Uterus (tissue), 4 donors: ENCODE data around the gene GPM6B. TPM values are rescaled to one million over a fixed set of nuclear protein-coding genes. Genes with fewer than 3 reads are reported as not detected.
"Not testable (repeated sequence)": the region's sequence is repeated elsewhere in the genome, so short reads cannot be mapped to it uniquely, and the experiment has no call there.

ENCODE experiments used
- DNase-seq, 2 donors: peaks; one replicate each; pipeline ENCODE4 v3.0.0-alpha.2; 2019 to 2020
- H3K27ac ChIP-seq, 2 donors: fragments of 200-600 bp; sonication (generic); 1 replicate in 1 of 2; 2 replicates in 1 of 2; pipeline ENCODE4 v1.5.1; 2016 to 2018
- H3K27me3 ChIP-seq, 2 donors: fragments of 200-600 bp; sonication (generic); one replicate each; pipeline ENCODE4 v1.5.1; 2018 to 2019; ENCODE audit warnings: control low read depth in 1 of 2
- H3K36me3 ChIP-seq, 2 donors: fragments of 200-600 bp; sonication (generic); one replicate each; pipeline ENCODE4 v1.5.1; 2019; ENCODE audit warnings: control low read depth in 1 of 2
- H3K4me1 ChIP-seq, 2 donors: fragments of 200-600 bp; sonication (generic); one replicate each; pipeline ENCODE4 v1.5.1; 2018 to 2019; ENCODE audit warnings: control low read depth in 1 of 2
- H3K4me3 ChIP-seq, 2 donors: fragments of 200-600 bp; sonication (generic); 1 replicate in 1 of 2; 2 replicates in 1 of 2; pipeline ENCODE4 v1.5.1; 2018 to 2019; ENCODE audit warnings: mild to moderate bottlenecking in 1 of 2
- H3K9me3 ChIP-seq, 2 donors: fragments of 200-600 bp; sonication (generic); one replicate each; pipeline ENCODE4 v1.5.1; 2019; ENCODE audit warnings: control low read depth in 1 of 2
- POLR2A ChIP-seq, 2 donors: fragments of 450-650 bp; IDR thresholded peaks; one replicate each; pipeline ENCODE4 v1.6.1; 2016; ENCODE audit warnings: antibody characterized with exemption in 2 of 2, mild to moderate bottlenecking in 1 of 2, moderate library complexity in 1 of 2
- intact Hi-C: fragments of 100-400 bp; cut with DNase I; formaldehyde crosslinking; loops from one replicate; pipeline ENCODE4 v1.15.1; 2023; ENCODE audit warnings: low total_unique reads
- total RNA-seq, 4 donors: library from RNA; depleted of rRNA in 3 of 4; stranded (reverse); fragments of >200 nt in 3 of 4; gene quantifications; one replicate each; pipeline versions ENCODE4 v1.1.0 to v1.2.4, GENCODE V29; 2014 to 2023
- TF ChIP-seq, protein P1 (sequence below), 4 experiments: fragments of 200-600 bp in 2 of 4; fragments of 450-650 bp in 2 of 4; sonication (generic) in 2 of 4; IDR thresholded peaks; one replicate each; pipeline ENCODE4 v1.5.1; 2016 to 2019; ENCODE audit warnings: antibody characterized with exemption in 4 of 4, mild to moderate bottlenecking in 2 of 4, moderate library complexity in 1 of 4
- donor health status: DM: yes; HTN: yes; CAD: no.

Gene GPM6B
- total RNA-seq, 4 donors from 2014 or later: 0.59 to 44.1 (median 4.3) TPM

DNA sequence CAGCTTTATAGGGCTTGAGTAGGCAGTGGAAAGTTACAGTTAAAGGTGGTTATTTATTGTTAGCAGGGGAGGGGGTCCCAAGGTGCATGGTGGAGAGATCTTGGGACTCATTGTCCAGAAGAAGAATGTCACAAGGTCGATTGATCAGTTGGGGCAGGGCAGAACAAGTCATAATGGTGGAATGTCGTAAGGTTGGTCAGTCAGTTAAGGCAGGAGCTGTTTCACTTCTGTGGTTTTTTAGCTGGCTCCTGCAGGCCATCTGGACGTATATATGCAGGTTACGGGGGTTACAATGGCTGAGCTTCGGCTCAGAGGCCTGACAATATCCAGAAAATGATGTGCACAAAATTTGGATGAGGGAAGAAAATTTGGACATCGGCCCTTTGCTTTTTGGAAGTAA is 75.2 kb downstream of the GPM6B start:
- intact Hi-C loops: no loop called here
- Histone ChIP-seq H3K4me3 (no peak overlapping the region), H3K9me3 (no peaks in the 10 kb centered on the region), H3K27me3 (no peaks in the 10 kb centered on the region), H3K27ac (no peak overlapping the region), H3K36me3 (no peaks in the 10 kb centered on the region), H3K4me1 (no peaks in the 10 kb centered on the region)
- DNase-seq: no peak
- TF ChIP-seq POLR2A (IDR thresholded peaks at IDR 0.05): no peak
- TF ChIP-seq, protein P1, sequence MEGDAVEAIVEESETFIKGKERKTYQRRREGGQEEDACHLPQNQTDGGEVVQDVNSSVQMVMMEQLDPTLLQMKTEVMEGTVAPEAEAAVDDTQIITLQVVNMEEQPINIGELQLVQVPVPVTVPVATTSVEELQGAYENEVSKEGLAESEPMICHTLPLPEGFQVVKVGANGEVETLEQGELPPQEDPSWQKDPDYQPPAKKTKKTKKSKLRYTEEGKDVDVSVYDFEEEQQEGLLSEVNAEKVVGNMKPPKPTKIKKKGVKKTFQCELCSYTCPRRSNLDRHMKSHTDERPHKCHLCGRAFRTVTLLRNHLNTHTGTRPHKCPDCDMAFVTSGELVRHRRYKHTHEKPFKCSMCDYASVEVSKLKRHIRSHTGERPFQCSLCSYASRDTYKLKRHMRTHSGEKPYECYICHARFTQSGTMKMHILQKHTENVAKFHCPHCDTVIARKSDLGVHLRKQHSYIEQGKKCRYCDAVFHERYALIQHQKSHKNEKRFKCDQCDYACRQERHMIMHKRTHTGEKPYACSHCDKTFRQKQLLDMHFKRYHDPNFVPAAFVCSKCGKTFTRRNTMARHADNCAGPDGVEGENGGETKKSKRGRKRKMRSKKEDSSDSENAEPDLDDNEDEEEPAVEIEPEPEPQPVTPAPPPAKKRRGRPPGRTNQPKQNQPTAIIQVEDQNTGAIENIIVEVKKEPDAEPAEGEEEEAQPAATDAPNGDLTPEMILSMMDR (IDR thresholded peaks at IDR 0.05): no peak

DNA sequence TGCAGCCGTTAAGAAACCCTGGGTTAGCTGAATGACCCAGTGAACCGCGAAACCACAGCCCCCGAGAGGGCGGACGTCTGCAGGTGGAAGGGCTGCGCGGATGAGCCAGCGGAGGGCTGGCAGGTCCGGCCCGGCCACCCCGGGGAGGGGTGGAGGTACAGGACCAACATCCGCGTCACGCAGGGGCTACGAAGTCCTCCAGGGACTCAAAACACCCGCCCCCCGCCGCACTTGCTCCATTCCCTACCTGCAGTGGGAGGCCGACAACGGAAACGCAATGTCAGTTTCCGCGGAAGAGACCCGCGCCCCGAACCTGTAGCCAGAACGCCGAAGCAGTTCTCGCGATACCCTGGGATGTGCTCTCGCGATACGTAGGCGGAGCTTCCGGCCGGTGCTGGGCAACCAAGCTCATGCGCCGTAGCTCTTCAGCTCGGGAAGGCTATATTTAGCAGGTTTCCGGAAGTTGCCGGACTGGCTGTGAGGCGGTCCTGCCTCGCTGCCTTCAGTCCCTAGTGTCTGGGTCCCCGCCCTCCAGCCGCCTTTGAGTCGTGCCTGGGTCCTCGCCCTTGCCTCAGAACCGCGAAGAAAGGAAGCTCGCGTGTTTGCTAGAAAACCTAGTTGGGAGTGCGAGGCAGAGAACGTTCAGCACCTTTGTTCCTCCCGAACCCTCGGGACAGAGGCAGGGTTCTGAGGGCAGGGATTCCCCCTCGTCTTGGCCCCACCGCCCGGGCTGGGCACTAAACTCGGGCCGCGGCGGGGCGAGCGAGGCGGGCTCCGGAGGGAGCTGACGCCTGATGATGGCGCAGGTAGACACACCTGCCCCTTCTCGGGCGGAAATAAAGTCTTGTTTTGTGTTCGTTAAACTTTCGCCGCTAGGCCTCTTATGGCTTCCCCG is 82.4 kb downstream of the GPM6B start, which contains the start of the genes OFD1 and TRAPPC2:
TSS of gene OFD1 (plus strand) at position 471 of the 895 bp plus-strand sequence. CDS start at position 795, 324 bp downstream.
TSS of gene TRAPPC2 (minus strand) at position 343 of the 895 bp plus-strand sequence. CDS start 14,657 bp downstream, outside the sequence.
- peak within 1 kb of the TSS; percentile 83 to 87 for H3K27ac ChIP-seq
- H3K4me3 ChIP-seq: peak within 1 kb of the TSS; percentile 60 to 61
- DNase-seq: peak; percentile 94 to 95
- no peaks in the 10 kb centered on the region for H3K27me3 ChIP-seq
- no peaks in the 10 kb centered on the region for H3K9me3 ChIP-seq
- intact Hi-C loops: loop anchor here (10.0 kb wide), 1 partner anchor 50 kb away; the partner anchor contains the start of gene RAB9A
- no peaks in the 10 kb centered on the region for H3K36me3 ChIP-seq
- no peaks in the 10 kb centered on the region for H3K4me1 ChIP-seq
- peak; percentile 94 for TF ChIP-seq POLR2A (IDR thresholded peaks at IDR 0.05)
- TF ChIP-seq, protein P1 (IDR thresholded peaks at IDR 0.05): peak in 1 of 4 experiments; percentile 3

DNA sequence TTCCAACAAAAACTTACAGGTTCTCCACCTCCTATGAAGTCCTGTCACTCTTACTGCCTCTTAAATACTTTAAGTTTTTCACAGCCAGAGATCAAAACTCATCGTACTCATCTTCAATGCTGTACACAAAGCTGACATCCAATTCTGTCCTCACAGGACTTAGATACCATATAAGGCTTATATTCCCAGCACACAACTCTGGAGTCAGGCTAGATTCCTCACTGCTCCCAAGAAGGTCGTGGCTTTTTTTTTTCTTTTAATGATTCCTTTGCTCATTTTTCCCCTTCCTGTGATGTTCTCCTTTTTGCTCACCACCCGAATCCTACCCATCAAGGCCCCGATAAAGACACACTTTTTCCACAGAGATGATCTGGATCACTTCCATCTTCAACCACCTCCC is 83.4 kb downstream of the GPM6B start:
- peak overlapping the region; percentile 83 to 87 for H3K27ac ChIP-seq
- intact Hi-C loops: loop anchor here (10.0 kb wide), 1 partner anchor 49 kb away; the partner anchor contains the start of gene RAB9A
- TF ChIP-seq, protein P1 (IDR thresholded peaks at IDR 0.05): no peak
- no peak for TF ChIP-seq POLR2A (IDR thresholded peaks at IDR 0.05)
- H3K4me3 ChIP-seq: peak overlapping the region; percentile 60 to 61
- no peak for DNase-seq
- H3K4me1 ChIP-seq: no peaks in the 10 kb centered on the region
- no peaks in the 10 kb centered on the region for H3K9me3 ChIP-seq
- H3K36me3 ChIP-seq: no peaks in the 10 kb centered on the region
- H3K27me3 ChIP-seq: no peaks in the 10 kb centered on the region

DNA sequence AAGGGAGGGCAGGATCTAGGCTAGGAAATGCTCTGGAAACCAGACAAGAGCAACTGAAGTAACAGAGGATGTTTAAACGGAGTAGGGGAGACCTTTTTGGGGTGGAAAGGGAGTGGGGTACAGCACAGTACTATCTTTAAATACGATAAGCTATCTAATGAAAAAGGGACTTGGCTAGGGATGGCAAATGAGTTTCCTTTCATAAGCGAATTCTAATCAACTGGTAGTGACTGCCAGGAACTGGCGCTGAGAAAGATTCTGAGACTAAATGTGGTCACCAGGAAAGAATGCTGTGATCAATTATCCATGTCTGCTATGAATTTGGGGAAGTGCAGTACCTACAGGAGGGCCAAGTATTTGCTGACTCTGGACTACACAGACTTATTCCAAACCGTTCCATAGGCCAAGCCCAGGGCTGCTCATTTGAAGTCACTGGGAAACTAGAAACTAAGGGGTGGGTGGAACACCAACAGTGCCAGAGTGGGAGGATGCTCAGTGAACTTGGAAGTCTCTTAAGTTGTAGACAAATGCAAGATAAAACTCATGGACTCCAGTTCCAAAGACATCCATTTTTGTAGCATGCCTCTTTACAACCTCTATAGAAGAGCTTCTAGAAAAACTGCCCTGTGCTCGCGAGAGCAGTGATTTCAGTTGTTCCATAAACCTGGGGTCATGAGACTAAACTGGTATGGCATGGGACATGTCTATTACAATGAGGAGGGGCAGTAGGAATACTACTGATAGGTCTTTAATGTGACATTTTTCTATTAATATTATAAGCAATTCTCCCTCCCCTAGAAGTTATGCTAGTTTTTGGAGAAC is 84.4 kb downstream of the GPM6B start:
- no peak for TF ChIP-seq POLR2A (IDR thresholded peaks at IDR 0.05)
- TF ChIP-seq, protein P1 (IDR thresholded peaks at IDR 0.05): no peak
- intact Hi-C loops: loop anchor here (10.0 kb wide), 1 partner anchor 48 kb away; the partner anchor contains the start of gene RAB9A
- Histone ChIP-seq H3K36me3 (no peaks in the 10 kb centered on the region), H3K4me3 (no peak overlapping the region), H3K9me3 (no peaks in the 10 kb centered on the region), H3K27me3 (no peaks in the 10 kb centered on the region), H3K27ac (peak overlapping the region; percentile 83 to 87), H3K4me1 (no peaks in the 10 kb centered on the region)
- no peak for DNase-seq

DNA sequence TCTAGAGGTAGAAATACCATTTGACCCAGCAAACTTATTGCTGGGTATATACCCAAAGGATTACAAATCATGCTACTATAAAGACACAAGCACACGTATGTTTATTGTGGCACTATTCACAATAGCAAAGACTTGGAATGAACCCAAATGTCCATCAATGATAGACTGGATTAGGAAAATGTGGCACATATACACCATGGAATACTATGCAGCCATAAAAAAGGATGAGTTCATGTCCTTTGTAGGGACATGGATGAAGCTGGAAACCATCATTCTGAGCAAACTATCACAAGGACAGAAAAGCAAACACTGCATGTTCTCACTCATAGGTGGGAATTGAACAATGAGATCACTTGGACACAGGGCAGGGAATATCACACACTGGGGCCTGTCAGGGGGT is 86.4 kb downstream of the GPM6B start:
- H3K27me3 ChIP-seq, H3K27ac ChIP-seq, H3K36me3 ChIP-seq, H3K4me3 ChIP-seq, H3K9me3 ChIP-seq, DNase-seq, H3K4me1 ChIP-seq: not testable (repeated sequence)
- intact Hi-C loops: loop anchor here (10.0 kb wide), 1 partner anchor 46 kb away; the partner anchor contains the start of gene RAB9A

DNA sequence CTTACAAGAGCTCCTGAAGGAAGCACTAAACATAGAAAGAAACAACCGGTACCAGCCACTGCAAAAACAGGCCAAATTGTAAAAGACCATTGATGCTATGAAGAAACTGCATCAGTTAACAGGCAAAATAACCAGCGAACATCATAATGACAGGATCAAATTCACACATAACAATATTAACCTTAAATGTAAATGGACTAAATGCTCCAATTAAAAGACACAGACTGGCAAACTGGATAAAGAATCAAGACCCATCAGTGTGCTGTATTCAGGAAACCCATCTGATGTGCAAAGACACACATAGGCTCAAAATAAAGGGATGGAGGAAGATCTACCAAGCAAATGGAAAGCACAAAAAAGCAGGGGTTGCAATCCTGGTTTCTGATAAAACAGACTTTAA is 90.3 kb downstream of the GPM6B start:
- H3K4me1 ChIP-seq, H3K27ac ChIP-seq, DNase-seq, intact Hi-C loops, H3K4me3 ChIP-seq, H3K36me3 ChIP-seq, H3K9me3 ChIP-seq, H3K27me3 ChIP-seq: not testable (repeated sequence)

DNA sequence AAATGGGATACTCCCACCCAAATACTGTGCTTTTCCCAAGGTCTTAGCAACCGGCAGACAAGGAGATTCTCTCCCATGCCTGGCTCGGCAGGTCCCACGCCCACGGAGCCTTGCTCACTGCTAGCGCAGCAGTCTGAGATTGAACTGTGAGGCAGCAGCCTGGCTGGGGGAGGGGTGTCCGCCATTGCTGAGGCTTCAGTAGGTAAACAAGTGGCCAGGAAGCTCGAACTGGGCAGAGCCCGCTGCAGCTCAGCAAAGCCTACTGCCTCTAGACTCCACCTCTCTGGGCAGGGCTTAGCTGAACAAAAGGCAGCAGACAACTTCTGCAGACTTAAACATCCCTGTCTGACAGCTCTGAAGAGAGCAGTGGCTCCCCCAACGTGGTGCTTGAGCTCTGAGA is 92.0 kb downstream of the GPM6B start:
- H3K9me3 ChIP-seq, H3K4me1 ChIP-seq, H3K27me3 ChIP-seq, DNase-seq, H3K4me3 ChIP-seq, intact Hi-C loops, H3K36me3 ChIP-seq: not testable (repeated sequence)
- H3K27ac ChIP-seq: peak overlapping the region in 1 of 2 donors; percentile 6
